BE2C (cell line): ENCODE results near the gene CASQ1.
A peak's percentile ranks its signal among the peaks of the same experiment; 100 is the strongest.

Experiments
- DNase-seq: peaks from one replicate; pipeline ENCODE4 v3.0.0-alpha.2; 2020
- H3K27me3 ChIP-seq: fragments of 250-450 bp; sonication (Bioruptor Pico); 2 replicates; pipeline ENCODE4 v1.5.1; 2020; ENCODE audit warnings: mild to moderate bottlenecking
- H3K36me3 ChIP-seq: fragments of 250-450 bp; sonication (Bioruptor Pico); 2 replicates; pipeline ENCODE4 v1.5.1; 2020; ENCODE audit warnings: mild to moderate bottlenecking
- H3K4me1 ChIP-seq: fragments of 250-450 bp; sonication (Bioruptor Pico); 2 replicates; pipeline ENCODE4 v1.5.1; 2020
- H3K4me3 ChIP-seq: 2 replicates; pipeline ENCODE4 v1.5.1; 2011; ENCODE audit warnings: low read depth, low read length
- H3K9me3 ChIP-seq: fragments of 250-450 bp; sonication (Bioruptor Pico); 2 replicates; pipeline ENCODE4 v1.5.1; 2020
- TF ChIP-seq, protein P1 (sequence below): IDR thresholded peaks from 2 replicates; pipeline ENCODE4 v1.5.1; 2012; ENCODE audit warnings: mild to moderate bottlenecking, low read depth, low read length

Gene CASQ1

DNA sequence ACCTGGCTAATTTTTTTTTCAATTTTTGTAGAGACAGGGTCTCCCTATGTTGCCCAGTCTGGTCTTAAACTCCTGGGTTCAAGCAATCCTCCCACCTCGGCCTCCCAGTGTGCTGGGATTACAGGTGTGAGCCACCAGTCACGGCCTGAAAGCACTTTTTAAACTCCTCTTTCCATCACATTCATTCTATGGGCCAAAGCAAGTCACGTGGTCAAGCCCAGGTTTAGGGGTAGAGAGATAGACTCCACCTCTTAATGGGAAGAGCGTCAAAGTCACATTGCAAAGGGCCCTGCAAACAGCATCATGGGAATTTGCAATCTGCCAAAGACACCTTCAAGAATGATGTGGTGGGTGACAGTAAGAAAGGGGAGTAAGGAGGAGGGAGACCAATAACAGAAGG is 31.8 kb upstream of the CASQ1 start:
- no peaks in the 10 kb centered on the region for H3K36me3 ChIP-seq
- TF ChIP-seq, protein P1, sequence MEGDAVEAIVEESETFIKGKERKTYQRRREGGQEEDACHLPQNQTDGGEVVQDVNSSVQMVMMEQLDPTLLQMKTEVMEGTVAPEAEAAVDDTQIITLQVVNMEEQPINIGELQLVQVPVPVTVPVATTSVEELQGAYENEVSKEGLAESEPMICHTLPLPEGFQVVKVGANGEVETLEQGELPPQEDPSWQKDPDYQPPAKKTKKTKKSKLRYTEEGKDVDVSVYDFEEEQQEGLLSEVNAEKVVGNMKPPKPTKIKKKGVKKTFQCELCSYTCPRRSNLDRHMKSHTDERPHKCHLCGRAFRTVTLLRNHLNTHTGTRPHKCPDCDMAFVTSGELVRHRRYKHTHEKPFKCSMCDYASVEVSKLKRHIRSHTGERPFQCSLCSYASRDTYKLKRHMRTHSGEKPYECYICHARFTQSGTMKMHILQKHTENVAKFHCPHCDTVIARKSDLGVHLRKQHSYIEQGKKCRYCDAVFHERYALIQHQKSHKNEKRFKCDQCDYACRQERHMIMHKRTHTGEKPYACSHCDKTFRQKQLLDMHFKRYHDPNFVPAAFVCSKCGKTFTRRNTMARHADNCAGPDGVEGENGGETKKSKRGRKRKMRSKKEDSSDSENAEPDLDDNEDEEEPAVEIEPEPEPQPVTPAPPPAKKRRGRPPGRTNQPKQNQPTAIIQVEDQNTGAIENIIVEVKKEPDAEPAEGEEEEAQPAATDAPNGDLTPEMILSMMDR: no peak

DNA sequence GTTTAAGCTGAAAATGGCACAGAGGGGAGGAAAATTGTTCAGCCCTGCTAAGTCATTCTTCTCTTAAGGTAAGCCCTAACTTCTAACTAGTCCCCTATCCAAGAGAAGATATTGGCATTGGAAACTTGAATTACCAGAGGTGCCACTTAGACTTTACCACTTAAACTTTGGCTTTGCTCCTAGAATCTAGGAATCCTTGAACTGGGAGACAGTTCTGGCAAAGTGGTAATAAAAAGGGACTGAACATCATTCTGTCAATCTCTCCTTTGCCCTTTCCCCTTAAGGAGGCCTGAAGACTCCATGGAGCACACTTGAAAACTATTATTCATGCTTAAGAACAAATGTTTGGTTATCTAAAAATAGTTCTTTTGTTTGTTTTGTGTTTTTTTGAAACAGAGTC is 30.5 kb upstream of the CASQ1 start:
- Histone ChIP-seq H3K4me1 (no peaks in the 10 kb centered on the region), H3K27me3 (peaks cover 8% of the 10 kb centered on the region), H3K4me3 (no peak overlapping the region), H3K9me3 (no peaks in the 10 kb centered on the region), H3K36me3 (no peaks in the 10 kb centered on the region)
- TF ChIP-seq, protein P1: no peak
- no peak for DNase-seq

More for the DNA sequence above, 31.8 kb upstream of the CASQ1 start:
- H3K27me3 ChIP-seq: peaks cover 8% of the 10 kb centered on the region
- H3K4me3 ChIP-seq: no peak overlapping the region
- no peak for DNase-seq
- H3K4me1 ChIP-seq: no peaks in the 10 kb centered on the region
- H3K9me3 ChIP-seq: no peaks in the 10 kb centered on the region

DNA sequence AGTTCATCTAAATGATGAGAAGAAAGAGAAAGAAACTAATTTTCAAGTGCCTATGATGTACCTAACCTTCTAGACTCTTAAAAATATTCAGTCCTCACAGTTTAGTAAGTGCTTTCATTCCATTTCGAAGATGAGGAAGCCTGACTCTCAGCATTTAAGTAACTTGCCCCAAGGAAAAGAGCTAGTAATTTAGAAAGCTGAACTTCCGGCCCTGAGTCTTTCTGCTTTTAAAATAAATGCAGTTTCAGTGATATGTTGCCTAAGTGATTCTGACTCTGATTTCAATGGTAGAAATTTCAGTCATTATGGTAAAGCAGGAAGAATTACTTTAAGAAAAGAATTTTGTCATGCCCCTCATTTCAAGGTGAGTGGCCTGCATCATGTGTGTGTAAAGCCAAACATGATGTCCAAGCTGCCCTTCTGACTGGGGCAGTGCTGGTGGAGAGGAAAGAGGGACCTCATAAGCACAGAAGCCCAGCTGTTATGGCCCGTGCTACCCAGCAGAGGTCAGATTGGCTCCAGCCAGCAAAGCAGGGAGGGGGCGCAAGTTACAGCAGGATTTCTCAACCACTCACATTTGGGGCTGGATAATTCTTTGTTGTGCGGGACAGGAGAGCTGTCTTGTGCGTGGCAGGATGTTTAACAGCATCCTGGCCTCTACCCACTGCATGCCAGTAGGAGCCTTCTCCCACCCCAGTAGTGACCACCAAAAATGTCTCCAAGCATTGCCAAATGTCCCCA is 28.2 kb upstream of the CASQ1 start:
- peaks cover 20% of the 10 kb centered on the region for H3K27me3 ChIP-seq
- no peak for DNase-seq

DNA sequence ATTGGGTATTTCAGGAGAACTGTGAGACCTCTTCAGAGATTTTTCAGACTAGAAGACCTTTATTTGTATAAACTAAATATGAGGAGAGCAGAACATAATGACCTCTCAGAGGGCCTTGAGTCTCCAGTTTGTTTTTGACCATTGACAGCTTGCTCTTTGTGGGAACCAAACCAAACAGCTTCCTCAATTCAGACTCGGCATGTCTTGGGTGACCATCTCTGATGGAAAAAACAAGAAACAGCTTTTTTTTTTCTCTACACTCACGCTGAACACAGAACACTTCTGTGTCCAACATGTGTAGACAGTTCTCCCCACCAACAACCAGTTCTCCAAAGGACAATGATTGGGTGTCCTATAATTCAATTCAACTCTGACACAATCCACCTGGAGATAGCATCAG is 27.4 kb upstream of the CASQ1 start:
- Histone ChIP-seq H3K4me3 (no peak overlapping the region), H3K27me3 (peaks cover 17% of the 10 kb centered on the region), H3K4me1 (no peaks in the 10 kb centered on the region), H3K9me3 (no peaks in the 10 kb centered on the region), H3K36me3 (no peaks in the 10 kb centered on the region)
- no peak for DNase-seq
- TF ChIP-seq, protein P1: no peak

More for the DNA sequence above, 28.2 kb upstream of the CASQ1 start:
- Histone ChIP-seq H3K4me1 (no peaks in the 10 kb centered on the region), H3K36me3 (no peaks in the 10 kb centered on the region), H3K9me3 (no peaks in the 10 kb centered on the region), H3K4me3 (no peak overlapping the region)
- TF ChIP-seq, protein P1: peak; percentile 39

DNA sequence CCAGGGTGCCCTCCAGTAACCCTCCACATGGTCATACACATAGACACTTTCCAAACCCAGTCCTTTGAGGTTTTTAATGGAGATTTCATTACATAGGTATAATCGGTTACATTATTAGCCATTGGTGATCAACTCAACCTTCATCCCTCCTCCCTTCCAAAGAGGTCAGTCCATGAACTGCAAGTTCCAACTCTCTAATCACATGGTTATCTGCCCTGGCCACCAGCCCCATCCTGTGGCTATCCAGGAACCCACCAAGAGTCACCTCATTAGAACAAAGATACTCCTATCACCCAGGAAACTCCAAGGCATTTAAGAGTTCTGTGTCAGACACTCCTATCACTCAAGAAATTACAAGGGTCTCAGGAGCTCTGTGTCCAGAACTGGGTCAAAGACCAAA is 26.8 kb upstream of the CASQ1 start:
- Histone ChIP-seq H3K9me3 (no peaks in the 10 kb centered on the region), H3K36me3 (no peaks in the 10 kb centered on the region), H3K27me3 (peaks cover 15% of the 10 kb centered on the region), H3K4me3 (no peak overlapping the region), H3K4me1 (no peaks in the 10 kb centered on the region)
- DNase-seq: no peak
- TF ChIP-seq, protein P1: no peak

DNA sequence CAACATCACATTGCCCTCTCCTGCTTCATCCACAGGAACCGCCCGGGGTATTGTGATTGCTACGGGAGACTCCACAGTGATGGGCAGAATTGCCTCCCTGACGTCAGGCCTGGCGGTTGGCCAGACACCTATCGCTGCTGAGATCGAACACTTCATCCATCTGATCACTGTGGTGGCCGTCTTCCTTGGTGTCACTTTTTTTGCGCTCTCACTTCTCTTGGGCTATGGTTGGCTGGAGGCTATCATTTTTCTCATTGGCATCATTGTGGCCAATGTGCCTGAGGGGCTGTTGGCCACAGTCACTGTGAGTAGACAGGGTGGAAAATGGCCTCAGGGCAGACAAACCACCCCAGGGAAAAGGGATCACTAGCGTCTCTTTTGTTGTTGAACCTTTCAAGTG is 26.3 kb upstream of the CASQ1 start:
- Histone ChIP-seq H3K36me3 (no peaks in the 10 kb centered on the region), H3K9me3 (no peaks in the 10 kb centered on the region), H3K4me3 (no peak overlapping the region), H3K27me3 (peaks cover 15% of the 10 kb centered on the region), H3K4me1 (no peaks in the 10 kb centered on the region)
- DNase-seq: no peak
- TF ChIP-seq, protein P1: no peak
